SK-N-SH treated with all-trans-retinoic acid at 6 μM for 48 hours (cell line): ENCODE results near the gene ADAMTS17.

ENCODE experiments used
- ATAC-seq: fragments of 200-7000 bp; cut with Tn5 transposase; 3 replicates; pipeline ENCODE4 v1.9.1; 2020; ENCODE audit warnings: mild to moderate bottlenecking, moderate library complexity
- ARNTL ChIP-seq: fragments of 450-650 bp; formaldehyde crosslinking; IDR thresholded peaks from 2 replicates; pipeline ENCODE4 v1.5.0; 2020; ENCODE audit warnings: low read depth, mild to moderate bottlenecking, moderate library complexity, borderline replicate concordance
- BACH2 ChIP-seq: fragments of 250-450 bp; sonication (Bioruptor Pico); IDR thresholded peaks from 2 replicates; pipeline ENCODE4 v1.9.0; 2021; ENCODE audit warnings: mild to moderate bottlenecking, borderline replicate concordance
- CSDC2 ChIP-seq: fragments of 250-450 bp; sonication (Bioruptor Pico); IDR thresholded peaks from 2 replicates; pipeline ENCODE4 v1.5.0; 2020; ENCODE audit warnings: mild to moderate bottlenecking, moderate library complexity
- ESRRG ChIP-seq: fragments of 250-450 bp; sonication (Bioruptor Pico); IDR thresholded peaks from 2 replicates; pipeline ENCODE4 v1.6.1; 2021; ENCODE audit warnings: mild to moderate bottlenecking
- GLIS3 ChIP-seq: fragments of 250-450 bp; sonication (Bioruptor Pico); IDR thresholded peaks from 2 replicates; pipeline ENCODE4 v1.5.0; 2020; ENCODE audit warnings: mild to moderate bottlenecking, moderate library complexity
- ISL1 ChIP-seq: fragments of 250-450 bp; sonication (Bioruptor Pico); IDR thresholded peaks from 2 replicates; pipeline ENCODE4 v2.1.2; 2022; ENCODE audit warnings: mild to moderate bottlenecking, moderate library complexity
- PATZ1 ChIP-seq: fragments of 250-450 bp; sonication (Bioruptor Pico); IDR thresholded peaks from 2 replicates; pipeline ENCODE4 v1.8.0; 2020; ENCODE audit warnings: mild to moderate bottlenecking, moderate library complexity, borderline replicate concordance
- PPARA ChIP-seq: fragments of 250-450 bp; sonication (Bioruptor Pico); IDR thresholded peaks from 2 replicates; pipeline ENCODE4 v1.5.0; 2020; ENCODE audit warnings: mild to moderate bottlenecking, borderline replicate concordance
- RARB ChIP-seq: fragments of 250-450 bp; sonication (Bioruptor Pico); IDR thresholded peaks from 2 replicates; pipeline ENCODE4 v1.8.0; 2021; ENCODE audit warnings: mild to moderate bottlenecking, moderate library complexity
- SNAI2 ChIP-seq: fragments of 250-450 bp; sonication (Bioruptor Pico); IDR thresholded peaks from 2 replicates; pipeline ENCODE4 v1.5.0; 2020; ENCODE audit warnings: mild to moderate bottlenecking, moderate library complexity
- TCF4 ChIP-seq: fragments of 250-450 bp; sonication (Bioruptor Pico); IDR thresholded peaks from 2 replicates; pipeline ENCODE4 v1.8.0; 2021; ENCODE audit warnings: mild to moderate bottlenecking, moderate library complexity, borderline replicate concordance
- TOX ChIP-seq: fragments of 250-450 bp; sonication (Bioruptor Pico); IDR thresholded peaks from 2 replicates; pipeline ENCODE4 v1.8.0; 2021; ENCODE audit warnings: mild to moderate bottlenecking, moderate library complexity, borderline replicate concordance
- ZC3H10 ChIP-seq: fragments of 250-450 bp; sonication (Bioruptor Pico); IDR thresholded peaks from 2 replicates; pipeline ENCODE4 v1.5.1; 2021; ENCODE audit warnings: mild to moderate bottlenecking, moderate library complexity
- ZFP3 ChIP-seq: fragments of 250-450 bp; sonication (Bioruptor Pico); IDR thresholded peaks from 2 replicates; pipeline ENCODE4 v1.5.0; 2020; ENCODE audit warnings: mild to moderate bottlenecking, moderate library complexity
- ZFP30 ChIP-seq: fragments of 450-650 bp; formaldehyde crosslinking; IDR thresholded peaks from 2 replicates; pipeline ENCODE4 v1.5.0; 2022; ENCODE audit warnings: mild to moderate bottlenecking, moderate library complexity
- ZNF565 ChIP-seq: fragments of 450-650 bp; formaldehyde crosslinking; conservative IDR thresholded peaks from 2 replicates; pipeline ENCODE4 v1.5.0; 2020; ENCODE audit warnings: low read depth, mild to moderate bottlenecking, moderate library complexity
- ZNF70 ChIP-seq: fragments of 450-650 bp; formaldehyde crosslinking; IDR thresholded peaks from 2 replicates; pipeline ENCODE4 v1.5.0; 2020; ENCODE audit warnings: mild to moderate bottlenecking, moderate library complexity
- ZNF8 ChIP-seq: fragments of 450-650 bp; formaldehyde crosslinking; IDR thresholded peaks from 2 replicates; pipeline ENCODE4 v1.5.0; 2020; ENCODE audit warnings: mild to moderate bottlenecking, moderate library complexity
- TF ChIP-seq, protein P1 (sequence below): fragments of 250-450 bp; sonication (Bioruptor Pico); IDR thresholded peaks from 2 replicates; pipeline ENCODE4 v1.5.1; 2020; ENCODE audit warnings: low read depth, mild to moderate bottlenecking, moderate library complexity
- TF ChIP-seq, protein P2 (sequence below): fragments of 250-450 bp; sonication (Bioruptor Pico); IDR thresholded peaks from 2 replicates; pipeline ENCODE4 v1.8.0; 2021; ENCODE audit warnings: low read depth, mild to moderate bottlenecking, moderate library complexity, borderline replicate concordance
- TF ChIP-seq, protein P3 (sequence below): fragments of 250-450 bp; sonication (Bioruptor Pico); IDR thresholded peaks from 2 replicates; pipeline ENCODE4 v1.5.0; 2020; ENCODE audit warnings: mild to moderate bottlenecking, moderate library complexity

The ADAMTS17 gene

DNA sequence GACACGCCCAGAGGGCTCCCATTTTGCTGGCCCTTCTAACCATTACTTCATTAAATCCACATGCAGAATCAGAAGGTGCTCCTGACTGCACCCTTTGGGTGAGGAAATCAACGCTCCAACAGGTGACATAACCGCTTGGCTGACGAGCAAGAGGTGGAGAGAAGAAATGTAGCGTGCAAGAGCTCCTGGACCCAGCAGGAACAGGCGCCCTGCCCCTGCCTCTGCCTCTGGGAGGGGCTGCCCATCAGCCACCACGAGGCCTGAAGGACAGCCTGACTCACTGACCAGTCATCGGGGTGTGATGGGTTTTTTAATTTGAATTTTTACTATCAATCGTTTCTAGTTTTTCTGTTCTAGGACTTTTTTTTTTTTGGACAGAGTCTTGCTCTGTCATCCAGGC is 218.2 kb downstream of the ADAMTS17 start:
- ATAC-seq = no peak
- TF ChIP-seq ZNF70 (no peak), ZNF565 (CRISPR knock-in tag) (no peak), ESRRG (CRISPR knock-in tag) (no peak), CSDC2 (CRISPR knock-in tag) (no peak), GLIS3 (CRISPR knock-in tag) (no peak), ZNF8 (CRISPR knock-in tag) (no peak), BACH2 (no peak), ZFP30 (CRISPR knock-in tag) (no peak), TOX (no peak), ARNTL (CRISPR knock-in tag) (no peak), ISL1 (CRISPR knock-in tag) (no peak), ZC3H10 (CRISPR knock-in tag) (no peak), ZFP3 (CRISPR knock-in tag) (no peak), TCF4 (CRISPR knock-in tag) (no peak), PATZ1 (CRISPR knock-in tag) (no peak), RARB (CRISPR knock-in tag) (no peak)
- TF ChIP-seq, protein P1, sequence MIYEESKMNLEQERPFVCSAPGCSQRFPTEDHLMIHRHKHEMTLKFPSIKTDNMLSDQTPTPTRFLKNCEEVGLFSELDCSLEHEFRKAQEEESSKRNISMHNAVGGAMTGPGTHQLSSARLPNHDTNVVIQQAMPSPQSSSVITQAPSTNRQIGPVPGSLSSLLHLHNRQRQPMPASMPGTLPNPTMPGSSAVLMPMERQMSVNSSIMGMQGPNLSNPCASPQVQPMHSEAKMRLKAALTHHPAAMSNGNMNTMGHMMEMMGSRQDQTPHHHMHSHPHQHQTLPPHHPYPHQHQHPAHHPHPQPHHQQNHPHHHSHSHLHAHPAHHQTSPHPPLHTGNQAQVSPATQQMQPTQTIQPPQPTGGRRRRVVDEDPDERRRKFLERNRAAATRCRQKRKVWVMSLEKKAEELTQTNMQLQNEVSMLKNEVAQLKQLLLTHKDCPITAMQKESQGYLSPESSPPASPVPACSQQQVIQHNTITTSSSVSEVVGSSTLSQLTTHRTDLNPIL (CRISPR knock-in tag) = no peak
- TF ChIP-seq, protein P2, sequence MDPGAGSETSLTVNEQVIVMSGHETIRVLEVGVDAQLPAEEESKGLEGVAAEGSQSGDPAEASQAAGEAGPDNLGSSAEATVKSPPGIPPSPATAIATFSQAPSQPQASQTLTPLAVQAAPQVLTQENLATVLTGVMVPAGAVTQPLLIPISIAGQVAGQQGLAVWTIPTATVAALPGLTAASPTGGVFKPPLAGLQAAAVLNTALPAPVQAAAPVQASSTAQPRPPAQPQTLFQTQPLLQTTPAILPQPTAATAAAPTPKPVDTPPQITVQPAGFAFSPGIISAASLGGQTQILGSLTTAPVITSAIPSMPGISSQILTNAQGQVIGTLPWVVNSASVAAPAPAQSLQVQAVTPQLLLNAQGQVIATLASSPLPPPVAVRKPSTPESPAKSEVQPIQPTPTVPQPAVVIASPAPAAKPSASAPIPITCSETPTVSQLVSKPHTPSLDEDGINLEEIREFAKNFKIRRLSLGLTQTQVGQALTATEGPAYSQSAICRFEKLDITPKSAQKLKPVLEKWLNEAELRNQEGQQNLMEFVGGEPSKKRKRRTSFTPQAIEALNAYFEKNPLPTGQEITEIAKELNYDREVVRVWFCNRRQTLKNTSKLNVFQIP (CRISPR knock-in tag) = no peak

DNA sequence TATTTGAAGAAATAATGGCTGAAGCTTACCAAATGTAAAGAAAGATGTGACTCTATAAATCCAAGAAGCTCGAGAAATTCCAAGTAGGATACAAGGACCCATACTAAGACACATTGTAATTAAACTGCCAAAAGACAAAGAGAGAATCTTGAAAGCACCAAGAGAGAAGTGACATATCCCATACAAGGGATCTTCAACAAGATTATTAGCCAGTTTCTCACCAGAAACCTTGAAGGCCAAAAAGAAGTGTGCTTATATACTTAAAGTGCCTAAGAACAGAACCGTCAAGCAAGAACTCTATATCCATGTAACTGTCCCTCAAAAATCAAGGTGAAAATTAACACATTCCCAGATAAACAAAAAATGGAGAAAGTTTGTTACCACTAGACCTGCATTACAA is 220.5 kb downstream of the ADAMTS17 start:
- ATAC-seq = no peak
- TF ChIP-seq GLIS3 (CRISPR knock-in tag) (no peak), TCF4 (CRISPR knock-in tag) (no peak), ZNF565 (CRISPR knock-in tag) (no peak)
- TF ChIP-seq, protein P1 (CRISPR knock-in tag) = no peak
- TF ChIP-seq, all 23 proteins: peak for 0

- no peak for ATAC-seq
- TF ChIP-seq ISL1 (CRISPR knock-in tag) (no peak), GLIS3 (CRISPR knock-in tag) (no peak), ZNF8 (CRISPR knock-in tag) (no peak), RARB (CRISPR knock-in tag) (no peak)
These were observed 221.7 kb downstream of the ADAMTS17 start for GRCh38 chr15:100120111-100120510.

DNA sequence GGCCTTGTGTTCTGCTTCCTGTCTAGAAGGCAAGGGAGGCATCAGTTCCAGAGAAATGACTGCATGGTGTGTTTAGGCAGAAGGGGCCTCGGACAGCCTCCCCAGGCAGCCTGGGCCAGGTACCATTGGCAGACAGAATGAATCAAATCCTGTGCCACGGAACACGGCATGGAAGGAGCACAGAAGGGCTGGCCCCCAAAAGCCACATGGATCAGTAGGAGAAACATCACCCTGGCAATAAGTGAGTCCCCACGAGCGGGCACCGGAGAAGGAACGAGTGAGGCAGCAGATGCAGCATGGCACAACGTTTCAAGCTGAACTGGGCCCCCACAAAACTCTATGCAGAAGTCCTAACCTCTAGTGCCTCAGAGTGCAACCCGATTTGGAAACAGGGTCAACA is 223.2 kb downstream of the ADAMTS17 start:
- ATAC-seq = no peak
- TF ChIP-seq, protein P1 (CRISPR knock-in tag) = no peak
- TF ChIP-seq ZNF8 (CRISPR knock-in tag) = no peak
- TF ChIP-seq TCF4 (CRISPR knock-in tag) = no peak
- no peak for TF ChIP-seq ZNF70
- TF ChIP-seq, protein P3, sequence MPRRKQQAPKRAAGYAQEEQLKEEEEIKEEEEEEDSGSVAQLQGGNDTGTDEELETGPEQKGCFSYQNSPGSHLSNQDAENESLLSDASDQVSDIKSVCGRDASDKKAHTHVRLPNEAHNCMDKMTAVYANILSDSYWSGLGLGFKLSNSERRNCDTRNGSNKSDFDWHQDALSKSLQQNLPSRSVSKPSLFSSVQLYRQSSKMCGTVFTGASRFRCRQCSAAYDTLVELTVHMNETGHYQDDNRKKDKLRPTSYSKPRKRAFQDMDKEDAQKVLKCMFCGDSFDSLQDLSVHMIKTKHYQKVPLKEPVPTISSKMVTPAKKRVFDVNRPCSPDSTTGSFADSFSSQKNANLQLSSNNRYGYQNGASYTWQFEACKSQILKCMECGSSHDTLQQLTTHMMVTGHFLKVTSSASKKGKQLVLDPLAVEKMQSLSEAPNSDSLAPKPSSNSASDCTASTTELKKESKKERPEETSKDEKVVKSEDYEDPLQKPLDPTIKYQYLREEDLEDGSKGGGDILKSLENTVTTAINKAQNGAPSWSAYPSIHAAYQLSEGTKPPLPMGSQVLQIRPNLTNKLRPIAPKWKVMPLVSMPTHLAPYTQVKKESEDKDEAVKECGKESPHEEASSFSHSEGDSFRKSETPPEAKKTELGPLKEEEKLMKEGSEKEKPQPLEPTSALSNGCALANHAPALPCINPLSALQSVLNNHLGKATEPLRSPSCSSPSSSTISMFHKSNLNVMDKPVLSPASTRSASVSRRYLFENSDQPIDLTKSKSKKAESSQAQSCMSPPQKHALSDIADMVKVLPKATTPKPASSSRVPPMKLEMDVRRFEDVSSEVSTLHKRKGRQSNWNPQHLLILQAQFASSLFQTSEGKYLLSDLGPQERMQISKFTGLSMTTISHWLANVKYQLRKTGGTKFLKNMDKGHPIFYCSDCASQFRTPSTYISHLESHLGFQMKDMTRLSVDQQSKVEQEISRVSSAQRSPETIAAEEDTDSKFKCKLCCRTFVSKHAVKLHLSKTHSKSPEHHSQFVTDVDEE (CRISPR knock-in tag) = no peak
- TF ChIP-seq, protein P2 (CRISPR knock-in tag) = no peak
- no peak for TF ChIP-seq ISL1 (CRISPR knock-in tag)
- no peak for TF ChIP-seq TOX
- no peak for TF ChIP-seq PATZ1 (CRISPR knock-in tag)
- no peak for TF ChIP-seq RARB (CRISPR knock-in tag)
- TF ChIP-seq BACH2 = no peak
- no peak for TF ChIP-seq PPARA
- TF ChIP-seq SNAI2 (CRISPR knock-in tag) = no peak
- TF ChIP-seq CSDC2 (CRISPR knock-in tag) = no peak
